ENCODE results near the gene ZNF101.

ZNF101 gene

DNA sequence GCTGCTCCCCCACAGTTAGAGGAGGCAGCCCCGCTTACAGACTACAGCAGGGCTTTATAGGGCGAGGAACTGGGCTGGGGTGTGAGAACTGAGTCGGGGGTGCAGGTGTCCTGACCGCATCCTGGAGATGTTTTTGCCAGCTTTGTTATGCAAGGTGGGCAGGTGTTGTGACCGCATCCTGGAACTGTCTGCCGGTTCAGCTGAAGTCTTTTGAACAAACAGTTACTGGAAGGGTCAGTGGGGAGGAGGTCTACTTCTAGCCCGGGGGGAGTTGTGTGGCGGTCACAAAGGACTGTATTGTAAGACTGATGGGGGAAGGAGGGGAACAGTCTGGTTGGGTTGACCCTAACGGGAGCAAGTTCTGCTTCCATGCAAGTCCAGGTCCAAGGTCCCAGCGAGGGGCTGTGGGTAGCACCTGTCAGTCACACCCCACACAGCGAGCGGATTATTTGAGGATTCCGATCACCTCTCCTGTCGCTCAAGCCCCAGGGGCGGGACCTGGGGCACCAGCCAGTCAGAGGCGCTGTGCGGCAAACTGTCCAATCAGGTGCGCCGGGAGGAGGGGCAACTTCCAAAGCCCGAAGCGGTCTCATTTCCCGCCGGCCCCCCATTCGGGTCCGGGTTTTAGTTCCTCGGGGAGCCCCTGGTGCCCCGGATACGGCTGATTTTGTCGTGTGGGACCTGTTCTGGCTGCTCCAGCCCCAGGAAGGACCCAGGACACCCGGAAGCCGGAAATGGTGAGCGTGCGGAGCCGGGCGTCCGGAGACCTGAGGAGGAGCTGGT is at the start of gene ZNF101:
Gene ZNF101, plus strand, starts transcription at position 610 of the 783 bp plus-strand sequence. Its CDS starts 125 bp downstream, at position 735.
- DNase-seq, result peak; percentile 89 to 90

DNA sequence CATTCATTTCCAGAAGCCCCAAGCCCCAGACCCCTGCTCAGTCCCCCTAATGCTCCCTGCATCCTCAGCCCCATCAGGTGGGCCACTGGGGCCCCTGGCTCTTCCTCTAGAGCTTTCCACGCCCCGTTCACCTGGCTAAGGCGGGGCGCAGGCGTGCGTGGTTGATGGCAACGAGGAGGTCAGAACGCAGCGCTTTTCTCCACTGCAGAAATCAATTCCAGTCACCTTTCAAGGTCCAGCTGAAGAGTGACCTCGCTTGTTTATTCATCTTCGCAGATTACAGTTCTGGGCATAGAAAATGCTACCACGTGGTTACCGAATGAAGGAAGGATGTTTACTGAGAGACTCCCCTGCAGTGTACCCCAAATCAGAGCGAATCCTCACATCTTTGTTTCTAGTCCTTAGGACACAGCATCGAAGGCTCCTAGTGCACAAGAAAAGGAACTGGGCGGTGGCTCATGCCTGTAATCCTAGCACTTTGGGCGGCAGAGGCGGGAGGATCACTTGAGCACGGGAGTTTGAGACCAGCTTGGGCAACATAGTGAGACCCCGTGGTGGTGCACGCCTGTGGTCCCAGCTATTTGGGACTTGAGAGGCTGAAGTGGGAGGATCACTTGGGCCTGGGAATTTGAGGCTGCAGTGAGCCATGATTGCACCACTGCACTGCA is 49.3 kb upstream of the ZNF101 start:
- DNase-seq, result no peak

DNA sequence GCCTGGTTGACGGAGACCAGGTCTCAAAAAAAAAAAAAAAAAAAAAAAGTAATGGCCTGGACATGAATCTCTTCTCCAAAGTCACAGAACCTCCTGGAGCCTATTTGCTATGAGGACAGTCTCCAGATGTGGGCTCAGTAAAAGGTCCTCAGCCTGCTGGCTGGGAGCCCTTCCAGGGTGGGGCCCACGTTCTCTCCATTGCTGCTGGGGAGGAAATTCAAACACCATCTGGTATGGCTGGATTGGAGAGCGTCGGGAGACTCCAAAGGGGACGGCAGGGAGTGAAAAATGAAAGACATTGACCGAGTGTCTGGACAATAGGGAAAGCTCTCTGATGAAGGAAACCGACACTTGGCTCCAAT is 48.8 kb upstream of the ZNF101 start:
- no peak for DNase-seq

DNA sequence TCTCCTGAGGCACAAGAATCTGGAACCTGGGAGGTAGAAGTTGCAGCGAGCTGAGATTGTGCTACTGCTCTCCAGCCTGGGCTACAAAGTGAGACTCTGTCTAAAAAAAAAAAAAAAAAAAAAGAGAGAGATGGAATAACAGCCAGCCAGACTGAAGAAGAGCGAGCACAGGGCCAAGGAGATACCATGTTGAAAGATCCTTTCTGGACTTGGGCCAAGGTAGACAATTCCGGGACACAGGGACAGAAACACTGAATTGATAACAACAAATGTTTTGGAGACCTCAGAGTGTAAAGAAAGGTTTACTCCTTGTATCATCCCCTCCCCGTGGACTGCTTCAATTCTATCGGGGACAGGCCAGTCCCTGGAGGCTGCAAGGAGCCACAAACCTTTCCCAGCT is 45.3 kb upstream of the ZNF101 start:
- DNase-seq, result no peak

DNA sequence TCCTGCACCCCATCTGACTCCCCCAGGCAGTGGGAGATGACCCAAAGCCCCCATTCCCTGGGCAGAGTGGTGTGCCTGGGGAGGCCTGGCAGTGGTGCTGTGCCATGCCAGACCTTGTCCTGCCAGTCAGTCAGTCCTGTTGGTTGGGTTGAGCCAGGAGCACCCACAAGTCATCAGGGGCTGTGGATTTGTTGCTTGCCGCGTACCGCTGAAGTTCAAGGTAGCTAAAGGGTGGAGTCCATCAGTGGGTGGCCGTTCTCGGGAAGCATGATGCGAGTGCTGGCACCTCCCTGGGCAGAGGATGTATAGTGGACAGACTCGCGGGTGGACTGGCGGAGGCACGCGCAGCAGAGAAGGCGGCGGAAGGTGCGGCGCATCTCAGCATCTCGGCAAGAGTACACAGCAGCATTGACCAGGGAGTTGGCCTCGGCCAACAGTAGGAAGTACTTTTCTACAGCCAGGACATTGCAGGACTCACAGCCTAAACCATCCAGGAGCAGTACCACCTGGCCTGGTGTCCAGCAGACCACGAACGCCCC is 44.5 kb upstream of the ZNF101 start:
- DNase-seq, result no peak

DNA sequence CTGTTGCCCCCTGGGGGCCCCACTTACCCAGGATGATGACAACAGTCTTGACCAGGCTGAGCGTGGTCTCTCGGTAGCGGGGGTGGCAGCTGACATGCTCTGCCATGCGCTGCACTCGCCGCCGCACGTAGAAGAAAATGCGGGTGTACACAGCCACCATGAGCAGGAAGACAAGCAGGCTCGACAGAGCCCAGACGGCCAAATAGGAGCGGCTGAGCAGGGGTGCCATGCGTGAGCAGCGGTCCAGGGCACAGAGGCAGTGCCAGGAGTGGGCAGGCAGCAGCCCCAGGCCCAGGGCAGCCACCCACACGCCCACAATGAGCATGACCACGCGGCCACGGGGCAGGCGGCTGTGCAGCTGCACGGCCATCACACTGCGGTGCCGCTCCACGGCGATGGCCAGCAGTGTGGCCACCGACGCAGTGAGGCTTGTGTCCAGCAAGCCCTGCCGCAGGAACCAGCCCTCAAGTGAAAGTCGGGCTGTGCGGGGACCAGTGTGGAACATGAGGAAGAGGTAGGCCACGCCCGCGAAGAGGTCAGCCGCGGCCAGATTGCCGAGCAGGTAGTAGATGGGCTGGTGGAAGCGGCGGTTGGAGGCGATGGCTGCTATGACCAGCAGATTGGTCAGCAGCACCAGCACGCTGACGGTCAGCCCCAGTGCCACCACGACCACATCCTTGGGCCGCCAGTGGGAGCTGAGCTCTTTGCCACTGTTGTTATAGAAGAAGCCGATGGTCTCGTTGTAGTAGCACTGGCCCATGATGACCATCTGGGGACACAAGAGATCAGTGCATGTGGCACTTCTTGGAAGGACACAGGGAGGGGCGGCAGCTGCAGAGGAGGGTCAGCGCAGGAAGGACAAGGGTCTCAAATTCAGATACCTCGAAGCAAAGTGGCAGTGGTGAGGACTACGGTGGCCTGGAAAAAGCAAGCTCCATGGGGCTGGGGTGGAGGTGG is 41.8 kb upstream of the ZNF101 start:
- no peak for DNase-seq

DNA sequence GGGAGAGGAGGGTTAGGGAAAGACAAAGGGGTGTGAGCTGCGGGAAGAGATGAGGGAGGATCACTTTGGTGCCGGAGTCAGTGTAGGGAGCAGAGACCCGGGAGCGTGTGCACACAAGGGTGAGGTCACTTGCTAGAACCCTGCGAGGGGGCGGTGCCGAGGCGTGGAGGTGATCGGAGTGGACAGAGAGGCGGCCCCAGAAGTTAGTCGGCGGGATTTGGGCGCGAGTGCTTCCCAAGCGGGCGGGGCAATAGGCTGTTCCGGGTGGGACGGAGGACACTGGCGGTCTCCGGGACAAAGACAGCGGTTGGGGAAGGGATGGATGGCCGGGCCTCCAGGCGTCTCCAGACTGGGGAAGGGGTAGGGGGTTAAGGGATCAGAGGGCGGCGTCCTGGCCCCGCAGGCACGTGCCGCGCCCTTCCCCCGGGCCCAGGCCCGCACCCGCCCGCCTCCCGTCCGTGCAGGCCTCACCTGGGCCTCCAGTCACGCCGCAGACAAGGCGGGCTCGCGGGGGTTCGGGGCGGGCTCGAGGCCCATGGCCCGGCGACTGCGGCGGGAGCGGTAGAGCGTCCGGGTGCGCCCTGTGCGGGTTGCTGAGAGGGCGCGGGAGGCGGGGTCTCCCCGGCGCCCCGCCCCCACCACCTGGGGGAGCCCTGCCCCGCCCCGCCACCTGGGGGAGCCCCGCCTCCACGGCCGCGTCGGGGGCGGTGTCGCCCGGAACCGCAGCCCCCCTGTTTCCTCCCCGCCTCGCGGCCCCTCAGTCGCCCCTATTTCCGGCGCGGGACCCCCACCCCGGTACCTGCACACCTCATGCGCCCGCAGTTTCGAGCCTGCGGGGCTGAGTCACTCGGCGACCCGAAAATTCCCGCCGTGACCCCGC is 40.8 kb upstream of the ZNF101 start, which contains the start of gene LPAR2:
Gene LPAR2, minus strand, starts transcription at position 600 of the 880 bp plus-strand sequence. CDS start 945 bp downstream, outside the sequence.
- peak; percentile 58 to 64 for DNase-seq

DNA sequence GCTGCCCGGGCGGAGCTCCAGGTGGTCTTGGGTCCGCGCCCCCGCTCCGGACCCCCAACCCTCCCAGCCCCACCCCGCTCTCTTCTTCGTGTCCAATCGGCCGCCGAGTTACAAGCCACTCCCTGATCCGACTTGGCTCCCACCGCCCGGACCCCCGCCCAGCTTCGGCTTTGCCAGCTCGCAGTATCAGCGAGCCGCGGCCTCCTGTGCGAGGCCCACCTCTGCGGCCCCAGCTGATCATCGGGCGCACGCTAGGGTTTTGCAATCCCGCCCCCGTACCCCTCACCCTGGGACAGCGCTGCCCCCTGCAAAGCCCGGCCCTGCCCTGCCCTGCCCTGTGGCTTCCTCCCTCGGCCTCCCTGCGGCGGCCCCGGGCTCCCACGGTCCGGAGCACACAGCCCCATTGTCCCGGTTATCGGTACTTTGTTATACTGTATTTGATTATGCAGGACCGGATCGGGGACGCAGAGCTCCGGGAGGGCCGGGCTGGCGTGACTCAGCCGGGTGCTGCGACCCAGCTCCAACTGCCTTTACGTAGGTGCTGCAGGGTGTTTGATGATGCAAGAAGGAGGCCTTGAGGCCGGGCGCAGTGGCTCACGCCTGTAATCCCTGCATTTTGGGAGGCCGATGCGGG is 40.0 kb upstream of the ZNF101 start:
- peak; percentile 33 to 36 for DNase-seq

DNA sequence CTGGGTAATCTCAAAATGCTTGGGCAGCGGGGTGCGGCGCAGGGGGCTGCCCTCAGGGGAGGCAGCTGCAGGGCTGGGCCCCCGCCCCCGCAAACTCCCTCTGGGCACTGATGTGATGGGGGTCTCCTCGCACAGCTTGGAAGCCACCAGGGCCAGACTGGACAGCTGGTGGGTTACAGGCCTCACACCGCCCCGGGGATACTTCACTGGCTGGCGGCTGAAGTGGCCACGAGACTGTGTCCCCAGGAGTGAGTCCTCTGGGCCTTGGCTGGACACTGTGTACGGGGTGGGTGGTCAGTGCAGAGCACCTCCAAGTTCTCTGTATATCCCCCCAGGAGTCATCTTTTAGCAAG is 38.6 kb upstream of the ZNF101 start:
- DNase-seq, result no peak

DNA sequence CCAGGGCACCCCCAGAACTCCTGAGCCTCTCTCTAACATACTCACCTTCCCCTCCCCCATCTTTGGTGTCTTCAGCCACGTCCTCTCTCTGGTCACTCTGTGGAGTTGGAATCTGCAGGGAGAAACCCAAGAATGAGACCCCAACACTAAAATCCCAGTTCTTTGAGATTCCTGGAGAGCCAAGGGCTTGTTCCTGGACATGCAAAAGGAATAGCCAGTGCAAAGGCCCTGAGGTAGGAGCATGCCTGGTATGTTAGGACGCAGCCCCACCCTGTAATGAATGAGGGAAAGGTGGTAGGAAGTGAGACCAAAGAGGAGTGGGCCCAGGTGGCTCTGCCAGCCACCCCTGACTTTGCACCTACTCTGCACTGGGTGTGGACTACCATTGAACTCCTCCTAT is 38.2 kb upstream of the ZNF101 start:
- no peak for DNase-seq

DNA sequence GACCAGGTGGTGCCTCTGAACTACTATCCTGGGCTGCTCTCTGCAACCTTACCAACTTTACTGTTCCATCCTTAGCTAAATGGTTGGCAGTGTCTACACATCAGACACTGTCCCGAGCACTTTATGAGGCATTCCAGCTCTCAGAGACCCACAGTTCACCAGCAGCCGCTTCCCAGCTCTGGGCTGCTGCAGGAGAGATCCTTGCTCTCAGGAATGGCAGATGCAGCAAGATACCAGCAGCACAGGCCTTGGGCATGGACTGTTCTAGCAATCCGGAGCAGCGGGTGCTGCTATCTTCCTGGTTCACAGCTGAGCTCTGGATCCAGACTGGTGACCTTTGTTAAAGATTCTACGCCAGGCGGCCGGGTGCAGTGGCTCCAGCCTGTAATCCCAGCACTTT is 37.3 kb upstream of the ZNF101 start:
- no peak for DNase-seq

DNA sequence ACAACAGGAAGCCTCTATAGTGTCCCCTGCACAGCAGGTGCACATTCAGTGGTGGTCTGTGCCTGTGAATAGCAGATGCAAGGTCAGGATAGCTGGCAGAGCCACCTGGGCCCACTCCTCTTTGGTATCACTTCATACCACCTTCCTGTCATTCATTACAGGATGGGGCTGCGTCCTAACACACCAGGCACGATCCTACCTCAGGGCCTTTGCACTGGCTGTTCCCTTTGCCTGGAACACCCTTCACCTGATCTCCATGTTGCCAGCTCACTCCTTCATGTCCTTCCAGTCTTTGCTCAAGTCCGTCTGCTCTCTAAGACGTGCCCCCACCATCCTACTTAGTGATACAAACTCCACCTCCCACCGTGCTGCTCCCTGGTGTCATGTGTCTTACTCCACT is 36.0 kb upstream of the ZNF101 start:
- DNase-seq, result no peak

DNA sequence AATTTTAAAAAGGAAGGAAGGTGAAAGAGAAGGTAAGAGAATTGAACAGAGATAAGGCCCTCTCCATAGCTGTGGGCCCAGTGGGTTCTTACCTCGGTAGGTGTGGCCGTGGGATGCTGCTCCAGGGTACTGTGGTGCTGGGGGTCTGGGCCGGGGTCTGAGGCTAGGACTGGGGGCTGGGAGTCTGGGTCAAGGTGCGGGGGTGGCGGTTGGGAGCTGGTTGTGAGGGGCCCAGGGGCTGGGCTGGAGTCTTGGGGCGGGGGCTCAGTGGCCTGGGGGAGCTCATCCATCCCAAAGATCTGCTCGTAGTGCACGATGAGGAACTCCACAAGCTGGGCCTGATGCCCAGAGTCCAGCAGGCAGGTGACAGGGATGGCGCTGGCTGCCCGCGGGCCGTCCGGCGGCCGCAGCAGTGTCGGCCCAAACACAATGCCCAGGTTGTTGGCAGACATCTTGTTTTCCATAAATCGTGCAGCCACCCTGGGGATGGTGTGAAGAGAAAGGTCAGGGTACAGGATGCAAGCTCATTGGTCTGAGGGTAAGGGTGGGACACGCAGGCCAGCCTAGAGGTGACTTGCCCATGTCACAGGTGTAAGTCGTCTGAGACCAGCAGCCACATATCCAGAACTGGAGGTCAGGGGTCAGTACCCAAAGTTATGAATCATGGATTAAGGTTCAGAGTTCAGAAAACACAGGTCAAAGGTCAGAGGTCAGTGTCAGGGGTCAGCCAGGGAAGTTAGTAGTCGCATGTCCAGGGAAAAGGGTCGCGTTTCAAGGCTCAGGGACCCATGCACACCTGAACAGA is 34.7 kb upstream of the ZNF101 start:
- no peak for DNase-seq

DNA sequence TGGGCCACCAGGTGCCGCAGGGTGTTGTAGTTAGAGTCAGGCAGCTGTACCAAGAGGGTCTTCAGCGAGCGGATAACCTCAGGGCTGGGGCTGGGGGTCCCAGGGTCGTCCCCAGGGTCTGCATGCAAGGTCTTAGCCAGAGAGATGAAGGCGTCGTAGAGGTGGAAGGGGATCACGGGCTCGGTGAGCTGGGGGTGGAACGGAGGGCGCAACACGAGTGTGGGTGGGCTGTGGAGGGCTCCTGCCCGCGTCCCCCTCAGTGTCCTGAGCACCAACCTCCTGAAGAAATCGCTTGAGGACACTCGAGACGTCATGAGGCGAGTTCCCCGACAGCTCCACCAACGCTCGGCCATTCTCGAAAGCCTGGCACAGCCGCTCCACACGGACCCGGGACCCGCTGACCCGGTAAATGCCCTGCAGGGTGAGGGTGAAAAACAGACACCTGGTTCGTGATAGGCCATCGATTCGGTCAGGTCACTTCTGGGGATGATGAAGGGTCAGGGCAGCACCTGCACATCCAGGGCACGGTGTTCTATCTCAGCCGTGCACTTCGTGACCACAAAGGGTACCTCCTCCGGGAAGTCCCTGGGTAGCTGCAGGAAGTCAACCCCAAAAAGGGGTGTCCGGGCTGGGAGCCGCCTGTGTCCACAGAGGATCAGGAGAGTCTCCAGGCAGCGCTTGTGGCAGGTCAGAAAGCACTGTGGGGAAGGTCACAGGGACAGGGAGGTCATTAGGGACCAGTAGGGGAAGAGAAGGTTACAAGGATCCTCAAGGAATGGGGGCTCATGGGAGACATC is 33.9 kb upstream of the ZNF101 start:
- no peak for DNase-seq

DNA sequence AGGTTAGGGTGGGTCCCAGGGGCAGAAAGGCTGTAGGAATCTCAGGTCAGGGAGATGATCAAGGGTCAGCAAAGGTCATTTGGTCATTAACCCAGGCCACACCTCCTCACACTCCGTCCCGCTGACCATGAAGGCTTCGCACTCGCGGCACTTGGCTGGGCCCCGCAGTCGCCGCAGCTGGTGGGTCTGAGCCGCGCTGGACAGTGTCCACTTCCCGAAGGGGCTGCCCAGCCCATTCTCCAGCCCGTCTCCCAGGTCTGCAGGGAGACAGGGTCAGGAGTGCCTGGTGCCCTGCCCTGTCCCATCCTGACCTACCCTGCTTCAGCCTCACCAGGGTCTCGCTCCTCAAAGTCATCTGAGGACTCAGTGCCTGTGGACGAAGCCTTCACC is 33.3 kb upstream of the ZNF101 start:
- no peak for DNase-seq

DNA sequence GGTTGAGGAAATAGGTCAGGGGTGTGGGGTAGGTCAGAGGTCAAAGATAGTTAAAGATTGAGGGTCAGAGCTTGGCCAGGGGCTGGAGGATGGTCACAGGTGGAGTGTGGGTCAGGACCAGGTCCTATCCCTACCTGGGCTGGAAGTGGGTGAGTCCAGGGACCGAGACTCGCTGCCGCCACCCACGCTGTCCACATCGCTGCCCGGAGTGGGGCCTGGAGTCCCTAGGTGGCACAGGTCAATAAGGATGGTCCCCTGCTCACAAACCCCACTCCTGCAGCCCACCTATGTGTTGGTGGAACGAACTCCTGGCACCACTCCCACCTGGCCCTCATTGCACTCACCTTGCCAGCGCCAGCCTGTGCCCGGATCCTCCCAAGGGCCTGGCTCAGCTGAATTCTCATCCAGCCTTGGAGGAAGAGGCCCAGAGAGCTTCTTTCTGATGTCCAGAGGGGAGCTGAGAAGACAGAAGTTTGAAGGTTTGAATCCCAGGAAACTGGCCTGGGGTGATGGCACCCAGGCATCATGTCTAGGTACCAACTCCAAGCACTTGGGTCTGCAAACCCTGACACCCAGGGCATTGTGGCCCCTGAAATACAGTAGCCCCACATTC is 32.0 kb upstream of the ZNF101 start:
- no peak for DNase-seq

DNA sequence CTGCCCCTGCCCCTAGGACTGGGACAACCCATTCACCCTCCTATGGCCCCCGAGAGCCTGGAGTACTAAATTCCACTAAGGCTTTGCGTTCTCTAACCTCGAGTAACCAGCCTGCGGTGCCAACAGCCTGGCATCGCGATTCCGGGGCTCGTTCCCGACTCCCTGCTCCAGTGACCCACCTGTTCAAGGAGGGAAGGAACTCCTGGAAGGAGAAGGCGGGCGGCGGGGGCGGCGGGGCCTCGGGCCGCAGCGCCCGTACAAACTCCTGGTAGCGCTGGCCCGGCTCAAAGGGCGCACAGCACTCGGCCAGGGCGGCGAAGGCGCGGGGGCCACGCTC is 31.5 kb upstream of the ZNF101 start:
- no peak for DNase-seq

DNA sequence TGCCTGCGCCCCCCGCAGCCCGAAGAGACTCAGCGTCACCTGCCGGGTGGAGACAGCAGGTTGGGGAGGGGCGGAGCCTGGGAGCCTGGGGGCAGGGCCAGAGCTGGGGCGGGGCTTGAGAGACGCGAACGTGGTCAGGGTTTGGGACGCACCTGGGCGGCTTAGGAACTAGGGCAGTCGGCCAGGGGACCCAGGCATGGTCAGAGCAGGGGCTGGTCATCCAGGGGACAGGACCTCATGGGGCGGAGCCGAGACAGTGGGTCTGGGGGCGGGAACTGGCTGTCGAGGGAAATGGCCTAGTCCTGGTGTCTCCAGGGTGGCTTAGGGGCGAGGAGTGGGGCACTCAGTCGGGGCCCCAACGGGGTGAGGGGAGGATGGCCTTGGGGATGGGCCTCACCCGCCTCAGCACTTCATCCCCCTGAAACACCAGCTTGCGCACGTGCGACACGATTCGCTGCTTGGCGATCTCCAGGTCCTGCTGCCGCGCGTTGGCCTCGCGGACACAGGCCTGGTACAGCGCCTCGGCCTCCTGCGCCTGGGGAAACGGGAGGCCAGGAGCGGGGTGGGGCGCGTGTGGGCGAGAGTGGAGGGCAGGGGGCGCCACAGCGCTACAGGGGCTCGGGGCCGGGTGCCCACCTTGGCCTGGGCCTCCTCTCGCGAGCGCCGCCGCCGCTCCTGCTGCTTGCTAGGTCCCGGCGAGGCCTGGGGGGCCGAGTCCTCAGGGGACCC is 31.0 kb upstream of the ZNF101 start:
- DNase-seq, result no peak
